IMR-90 (cell line): ENCODE data around the gene OVCH1. TPM values are rescaled to one million over a fixed set of nuclear protein-coding genes. Genes with fewer than 3 reads are reported as not detected.

Source experiments
- ATAC-seq: fragments of 200-7000 bp; cut with Tn5 transposase; 2 replicates; pipeline ENCODE4 v1.9.1; 2020; ENCODE audit warnings: low read depth, mild to moderate bottlenecking, moderate library complexity
- BruUV-seq: library from RNA; stranded (reverse); fragments of 400-500 nt; replicated peaks from 2 replicates; lab custom pipeline; 2021; lab: Mats Ljungman, UMichigan
- CTCF ChIA-PET: fragments of 300-600 bp; formaldehyde crosslinking; extraction: SDS; loops from one replicate; lab custom pipeline; 2021; ENCODE audit warnings: antibody characterized with exemption; lab: Yijun Ruan, JAX
- POLR2A ChIA-PET: fragments of 300-600 bp; sonication (Branson Sonifier 250); formaldehyde crosslinking; loops from one replicate; lab custom pipeline; 2022; ENCODE audit warnings: antibody characterized with exemption; ENCODE audit not compliant: unreplicated experiment; lab: Charles Lee
- DNase-seq: peaks from one replicate; pipeline ENCODE4 v3.0.0; 2013
- H2AFZ ChIP-seq: replicated peaks from 2 replicates; pipeline ENCODE3; 2013; ENCODE audit warnings: low read length, mild to moderate bottlenecking; ENCODE audit not compliant: poor library complexity
- H2AK5ac ChIP-seq: 2 replicates; pipeline ENCODE4 v1.6.1; 2013; ENCODE audit warnings: low read depth, low read length, inconsistent platforms
- H2AK9ac ChIP-seq: replicated peaks from 2 replicates; pipeline ENCODE3; 2013; ENCODE audit warnings: mild to moderate bottlenecking, low read depth, low read length, moderate library complexity; ENCODE audit not compliant: poor library complexity
- H2BK120ac ChIP-seq: 2 replicates; pipeline ENCODE4 v1.6.1; 2013; ENCODE audit warnings: low read depth, low read length, inconsistent platforms
- H2BK15ac ChIP-seq: 3 replicates; pipeline ENCODE4 v1.6.1; 2013; ENCODE audit warnings: low read depth, low read length, inconsistent platforms
- H2BK20ac ChIP-seq: 2 replicates; pipeline ENCODE4 v1.6.1; 2013; ENCODE audit warnings: low read depth, mild to moderate bottlenecking, inconsistent platforms, low read length, moderate library complexity
- H2BK5ac ChIP-seq: 2 replicates; pipeline ENCODE4 v1.6.1; 2013; ENCODE audit warnings: mild to moderate bottlenecking, low read depth, low read length, inconsistent platforms; ENCODE audit not compliant: poor library complexity, severe bottlenecking
- H3K14ac ChIP-seq: replicated peaks from 2 replicates; pipeline ENCODE4 v1.6.1; 2013; ENCODE audit warnings: low read depth, low read length, inconsistent platforms
- H3K18ac ChIP-seq: 2 replicates; pipeline ENCODE4 v1.6.1; 2013; ENCODE audit warnings: low read depth, low read length, control low read depth
- H3K23ac ChIP-seq: 2 replicates; pipeline ENCODE4 v1.6.1; 2013; ENCODE audit warnings: low read depth, low read length, inconsistent platforms
- H3K27ac ChIP-seq: 2 replicates; pipeline ENCODE4 v1.5.1; 2013; ENCODE audit warnings: mild to moderate bottlenecking, control low read depth, low read length; ENCODE audit not compliant: insufficient read depth
- H3K27me3 ChIP-seq: 2 replicates; pipeline ENCODE4 v1.6.1; 2013; ENCODE audit warnings: low read length; ENCODE audit not compliant: control insufficient read depth, insufficient read depth
- H3K36me3 ChIP-seq: 2 replicates; pipeline ENCODE4 v1.6.1; 2013; ENCODE audit warnings: low read length, mixed read lengths; ENCODE audit not compliant: control insufficient read depth, insufficient read depth
- H3K4ac ChIP-seq: 2 replicates; pipeline ENCODE4 v1.6.1; 2013; ENCODE audit warnings: low read depth, low read length, inconsistent platforms
- H3K4me1 ChIP-seq: 2 replicates; pipeline ENCODE4 v1.6.1; 2013; ENCODE audit warnings: low read length, mixed read lengths; ENCODE audit not compliant: control insufficient read depth, insufficient read depth
- H3K4me2 ChIP-seq: 2 replicates; pipeline ENCODE4 v1.6.1; 2013; ENCODE audit warnings: low read depth, mild to moderate bottlenecking, control low read depth, low read length, moderate library complexity
- H3K4me3 ChIP-seq: 2 replicates; pipeline ENCODE4 v1.5.1; 2013; ENCODE audit warnings: low read depth, mild to moderate bottlenecking, control low read depth, low read length, moderate library complexity; ENCODE audit not compliant: insufficient read depth
- H3K56ac ChIP-seq: 2 replicates; pipeline ENCODE4 v1.6.1; 2013; ENCODE audit warnings: low read length, inconsistent platforms; ENCODE audit not compliant: insufficient read depth; ENCODE audit errors: extremely low read depth
- H3K79me1 ChIP-seq, 2 experiments: 2 replicates each; pipeline ENCODE4 v1.6.1; 2013; ENCODE audit warnings: low read length in 2 of 2, inconsistent platforms in 1 of 2, low read depth in 1 of 2
- H3K9ac ChIP-seq: 2 replicates; pipeline ENCODE4 v1.6.1; 2013; ENCODE audit warnings: low read depth, low read length, control low read depth
- H3K9me1 ChIP-seq: 2 replicates; pipeline ENCODE4 v1.6.1; 2013; ENCODE audit warnings: low read length, inconsistent platforms; ENCODE audit not compliant: insufficient read depth
- H3K9me3 ChIP-seq: 2 replicates; pipeline ENCODE4 v1.6.1; 2013; ENCODE audit warnings: low read length; ENCODE audit not compliant: control insufficient read depth, insufficient read depth
- H4K20me1 ChIP-seq: 2 replicates; pipeline ENCODE4 v1.6.1; 2013; ENCODE audit warnings: low read length, inconsistent platforms; ENCODE audit not compliant: insufficient read depth
- H4K5ac ChIP-seq: 2 replicates; pipeline ENCODE4 v1.6.1; 2013; ENCODE audit warnings: mild to moderate bottlenecking, low read depth, low read length, control low read depth
- H4K8ac ChIP-seq, 2 experiments: 2 replicates each; pipeline ENCODE4 v1.6.1; 2013; ENCODE audit warnings: low read depth in 2 of 2, low read length in 2 of 2, control low read depth in 1 of 2, inconsistent platforms in 1 of 2
- H4K91ac ChIP-seq: 2 replicates; pipeline ENCODE4 v1.6.1; 2013; ENCODE audit warnings: low read depth, low read length, inconsistent platforms; ENCODE audit not compliant: insufficient read depth
- BHLHE40 ChIP-seq: fragments of 150-350 bp; IDR thresholded peaks from 2 replicates; pipeline ENCODE4 v1.6.1; 2016; ENCODE audit warnings: mild to moderate bottlenecking, low read depth, low read length
- CEBPB ChIP-seq: IDR thresholded peaks from 2 replicates; pipeline ENCODE4 v1.6.1; 2012; ENCODE audit warnings: low read depth, low read length, improper control_type of control experiment
- CHD1 ChIP-seq: IDR thresholded peaks from 2 replicates; pipeline ENCODE4 v1.6.1; 2012; ENCODE audit warnings: low read depth, low read length, improper control_type of control experiment
- FOS ChIP-seq: fragments of 150-350 bp; IDR thresholded peaks from 2 replicates; pipeline ENCODE4 v1.6.1; 2016; ENCODE audit warnings: low read depth, low read length
- MAFK ChIP-seq: IDR thresholded peaks from 2 replicates; pipeline ENCODE4 v1.6.1; 2012; ENCODE audit warnings: low read depth, low read length, improper control_type of control experiment
- MAZ ChIP-seq: IDR thresholded peaks from 2 replicates; pipeline ENCODE4 v1.6.1; 2012; ENCODE audit warnings: low read depth, mild to moderate bottlenecking, low read length, improper control_type of control experiment, moderate library complexity, borderline replicate concordance
- NFE2L2 ChIP-seq: fragments of 150-350 bp; IDR thresholded peaks from 2 replicates; pipeline ENCODE4 v1.6.1; 2016; ENCODE audit warnings: low read depth, mild to moderate bottlenecking, low read length
- POLR2A ChIP-seq: IDR thresholded peaks from 2 replicates; pipeline ENCODE4 v1.6.1; 2012; ENCODE audit warnings: mild to moderate bottlenecking, low read depth, low read length
- RCOR1 ChIP-seq: IDR thresholded peaks from 2 replicates; pipeline ENCODE4 v1.6.1; 2012; ENCODE audit warnings: mild to moderate bottlenecking, low read length, improper control_type of control experiment; ENCODE audit not compliant: insufficient replicate concordance
- RFX5 ChIP-seq: IDR thresholded peaks from 2 replicates; pipeline ENCODE4 v1.8.0; 2012; ENCODE audit warnings: low read depth, mild to moderate bottlenecking, low read length, moderate library complexity
- SMC3 ChIP-seq: fragments of 150-350 bp; IDR thresholded peaks from 2 replicates; pipeline ENCODE4 v1.6.1; 2016; ENCODE audit warnings: low read depth, mild to moderate bottlenecking, antibody characterized with exemption, low read length, moderate library complexity
- WGBS, 2 experiments: methylation state at CpG; one replicate each; pipeline versions ENCODE4 v1.1.5 to v1.1.7; 2013; ENCODE audit warnings: missing lambda C conversion rate in 2 of 2; ENCODE audit not compliant: insufficient read length in 1 of 2; ENCODE audit errors: extremely low coverage in 2 of 2; 5-methylcytosine and 5-hydroxymethylcytosine counted together
- dilution Hi-C: fragments of 300-500 bp; cut with HindIII; formaldehyde crosslinking; loops from one replicate; pipeline ENCODE4 v1.14.3; 2018; ENCODE audit warnings: low sequenced_read_pairs; ENCODE audit not compliant: unreplicated experiment
- in situ Hi-C: fragments of 300-500 bp; cut with MboI; formaldehyde crosslinking; loops from 3 replicates; pipeline ENCODE4 v1.14.3; 2019; ENCODE audit warnings: low sequenced_read_pairs, inconsistent platforms, mixed read lengths
- intact Hi-C: fragments of 100-400 bp; cut with micrococcal nuclease; formaldehyde crosslinking; loops from 2 replicates; pipeline ENCODE4 v1.10.0; 2022
- polyA plus RNA-seq, 3 experiments: library from polyadenylated mRNA; depleted of rRNA; stranded (reverse); fragments of >200 nt; gene quantifications; 2 replicates each; pipeline ENCODE4 v1.2.3, GENCODE V29; 2012; ENCODE audit warnings: low replicate concordance in 1 of 3
- total RNA-seq: library from RNA; depleted of rRNA; stranded (reverse); fragments of >200 nt; gene quantifications from 2 replicates; pipeline ENCODE4 v1.2.3, GENCODE V29; 2012
- TF ChIP-seq, protein P1 (sequence below): conservative IDR thresholded peaks from 2 replicates; pipeline ENCODE4 v1.5.1; 2012; ENCODE audit warnings: mild to moderate bottlenecking, low read depth, low read length, improper control_type of control experiment
- TF ChIP-seq, protein P2 (sequence below): fragments of 150-350 bp; IDR thresholded peaks from 2 replicates; pipeline ENCODE4 v1.6.1; 2017; ENCODE audit warnings: mild to moderate bottlenecking, antibody characterized with exemption, low read length, low read depth
- TF ChIP-seq, protein P3 (sequence below): fragments of 150-350 bp; IDR thresholded peaks from 2 replicates; pipeline ENCODE4 v1.6.1; 2016; ENCODE audit warnings: low read depth, mild to moderate bottlenecking, low read length, moderate library complexity, borderline replicate concordance

The OVCH1 gene
- total and polyA plus RNA-seq, 2 of the 4 experiments (the other 2 are of a cell fraction) = 0.05 to 0.18 TPM

DNA sequence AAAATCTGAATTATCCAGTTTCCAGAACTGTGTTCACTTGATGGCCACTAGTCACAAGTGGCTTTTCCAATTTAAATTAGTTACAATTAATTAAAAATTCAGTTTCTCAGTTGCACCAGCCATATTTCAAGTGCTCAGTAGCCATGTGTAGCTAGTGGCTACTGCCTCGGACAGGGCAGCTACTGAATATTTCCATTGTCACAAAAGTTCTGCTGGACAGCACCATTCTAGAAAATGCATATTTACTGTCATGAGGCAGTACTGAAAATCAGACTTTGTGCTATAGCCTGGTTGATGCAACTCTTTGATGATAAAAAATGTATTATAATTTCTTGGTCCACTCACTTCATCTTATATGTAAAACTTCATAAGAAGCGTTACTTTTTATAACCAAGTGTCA, 11.5 kb upstream of the OVCH1 start:
- intact Hi-C loops = no loop called here
- TF ChIP-seq CEBPB = no peak
- TF ChIP-seq POLR2A = no peak
- no peak for TF ChIP-seq MAZ
- no peak for TF ChIP-seq RCOR1
- TF ChIP-seq, protein P1, sequence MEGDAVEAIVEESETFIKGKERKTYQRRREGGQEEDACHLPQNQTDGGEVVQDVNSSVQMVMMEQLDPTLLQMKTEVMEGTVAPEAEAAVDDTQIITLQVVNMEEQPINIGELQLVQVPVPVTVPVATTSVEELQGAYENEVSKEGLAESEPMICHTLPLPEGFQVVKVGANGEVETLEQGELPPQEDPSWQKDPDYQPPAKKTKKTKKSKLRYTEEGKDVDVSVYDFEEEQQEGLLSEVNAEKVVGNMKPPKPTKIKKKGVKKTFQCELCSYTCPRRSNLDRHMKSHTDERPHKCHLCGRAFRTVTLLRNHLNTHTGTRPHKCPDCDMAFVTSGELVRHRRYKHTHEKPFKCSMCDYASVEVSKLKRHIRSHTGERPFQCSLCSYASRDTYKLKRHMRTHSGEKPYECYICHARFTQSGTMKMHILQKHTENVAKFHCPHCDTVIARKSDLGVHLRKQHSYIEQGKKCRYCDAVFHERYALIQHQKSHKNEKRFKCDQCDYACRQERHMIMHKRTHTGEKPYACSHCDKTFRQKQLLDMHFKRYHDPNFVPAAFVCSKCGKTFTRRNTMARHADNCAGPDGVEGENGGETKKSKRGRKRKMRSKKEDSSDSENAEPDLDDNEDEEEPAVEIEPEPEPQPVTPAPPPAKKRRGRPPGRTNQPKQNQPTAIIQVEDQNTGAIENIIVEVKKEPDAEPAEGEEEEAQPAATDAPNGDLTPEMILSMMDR = no peak
- no peak for TF ChIP-seq FOS
- TF ChIP-seq MAFK = no peak
- TF ChIP-seq CHD1 = no peak
- TF ChIP-seq, protein P2, sequence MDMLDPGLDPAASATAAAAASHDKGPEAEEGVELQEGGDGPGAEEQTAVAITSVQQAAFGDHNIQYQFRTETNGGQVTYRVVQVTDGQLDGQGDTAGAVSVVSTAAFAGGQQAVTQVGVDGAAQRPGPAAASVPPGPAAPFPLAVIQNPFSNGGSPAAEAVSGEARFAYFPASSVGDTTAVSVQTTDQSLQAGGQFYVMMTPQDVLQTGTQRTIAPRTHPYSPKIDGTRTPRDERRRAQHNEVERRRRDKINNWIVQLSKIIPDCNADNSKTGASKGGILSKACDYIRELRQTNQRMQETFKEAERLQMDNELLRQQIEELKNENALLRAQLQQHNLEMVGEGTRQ = no peak
- no peak for TF ChIP-seq RFX5
- TF ChIP-seq, protein P3, sequence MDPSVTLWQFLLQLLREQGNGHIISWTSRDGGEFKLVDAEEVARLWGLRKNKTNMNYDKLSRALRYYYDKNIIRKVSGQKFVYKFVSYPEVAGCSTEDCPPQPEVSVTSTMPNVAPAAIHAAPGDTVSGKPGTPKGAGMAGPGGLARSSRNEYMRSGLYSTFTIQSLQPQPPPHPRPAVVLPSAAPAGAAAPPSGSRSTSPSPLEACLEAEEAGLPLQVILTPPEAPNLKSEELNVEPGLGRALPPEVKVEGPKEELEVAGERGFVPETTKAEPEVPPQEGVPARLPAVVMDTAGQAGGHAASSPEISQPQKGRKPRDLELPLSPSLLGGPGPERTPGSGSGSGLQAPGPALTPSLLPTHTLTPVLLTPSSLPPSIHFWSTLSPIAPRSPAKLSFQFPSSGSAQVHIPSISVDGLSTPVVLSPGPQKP = no peak
- no peak for TF ChIP-seq BHLHE40
- no peak for TF ChIP-seq NFE2L2
- TF ChIP-seq SMC3 = no peak
- Histone ChIP-seq H3K56ac (no peak overlapping the region), H3K9me3 (no peaks in the 10 kb centered on the region), H4K8ac (no peak overlapping the region), H4K20me1 (no peaks in the 10 kb centered on the region), H2BK120ac (no peak overlapping the region), H3K4me3 (no peak overlapping the region), H3K79me1 (no peaks in the 10 kb centered on the region; a peak in 1 of 4 replicates), H3K27ac (no peak overlapping the region), H2AK5ac (no peak overlapping the region), H4K91ac (no peak overlapping the region), H2BK15ac (no peak overlapping the region), H2BK20ac (no peak overlapping the region), H2AFZ (no peak overlapping the region), H3K9me1 (peaks cover 6% of the 10 kb centered on the region; the same call in 1 of the 2 replicates), H3K14ac (no peak overlapping the region), H2BK5ac (no peak overlapping the region), H3K36me3 (peaks cover 16% of the 10 kb centered on the region), H2AK9ac (no peak overlapping the region), H3K18ac (no peak overlapping the region), H3K4me1 (no peaks in the 10 kb centered on the region), H3K23ac (no peak overlapping the region), H3K9ac (no peak overlapping the region), H3K27me3 (no peaks in the 10 kb centered on the region), H4K5ac (no peak overlapping the region), H3K4ac (no peak overlapping the region), H3K4me2 (no peak overlapping the region)
- dilution Hi-C loops = no loop called here
- in situ Hi-C loops = loop anchor here (25.0 kb wide), 1 partner anchor 1303 kb away; no protein-coding TSS in a partner anchor
- WGBS, 2 experiments = 100% methylated on average over 1 of the region's 2 CpGs; no CpG with 5 or more reads in 1 of the 2 experiments
- DNase-seq = no peak
- POLR2A ChIA-PET = no interaction called here
- CTCF ChIA-PET = no interaction called here
- ATAC-seq = no peak
- BruUV-seq = no TSS peak
